ENCODE measurements around the gene DRC1.

Gene DRC1

DNA sequence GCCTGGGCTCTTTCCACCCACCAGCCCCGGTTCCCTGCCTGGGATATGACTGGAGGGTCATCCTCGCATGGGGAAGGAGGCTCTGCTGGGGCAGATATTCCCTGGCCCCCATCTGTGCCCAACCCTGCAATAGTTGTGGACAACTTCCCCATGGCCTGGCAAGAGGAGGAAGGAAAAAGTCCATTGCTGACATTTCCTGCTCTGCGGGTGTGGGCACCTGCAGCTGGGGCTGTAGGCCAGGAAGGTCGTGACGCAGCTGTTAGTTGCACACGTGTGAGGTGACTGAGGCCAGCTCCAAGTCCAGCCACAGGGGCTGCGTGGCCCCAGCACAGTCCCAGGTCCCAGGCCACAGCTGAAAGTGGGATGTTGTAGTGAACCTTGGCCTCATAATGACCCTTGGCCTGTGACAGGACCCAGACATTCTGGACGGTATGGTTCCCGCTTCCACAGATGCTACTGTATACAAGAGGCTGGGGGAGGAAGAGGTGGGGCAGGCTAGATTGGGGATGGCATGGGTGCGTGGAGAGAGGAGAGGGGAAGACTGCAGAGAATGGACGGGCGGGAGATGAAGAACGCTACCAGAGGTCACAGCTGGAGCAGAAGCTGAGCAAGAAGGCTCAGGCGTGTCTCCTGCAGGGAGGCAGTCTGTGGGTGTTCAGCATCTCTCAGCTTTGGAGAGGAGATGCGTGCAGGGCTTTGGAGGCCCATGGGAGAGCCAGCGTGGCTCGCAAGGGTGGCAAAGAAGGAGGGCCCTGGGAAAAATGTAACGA is 54.1 kb downstream of the DRC1 start:
- Histone ChIP-seq H3K4me1 (ENCODE audit: low read length) (no peaks in the 10 kb centered on the region), H3K27ac (ENCODE audit: low read length) (no peak overlapping the region), H3K9me2 (replicated peaks; ENCODE audit: insufficient read depth, low read length) (no peaks in the 10 kb centered on the region), H3K27me3 (replicated peaks; ENCODE audit: insufficient read depth, low read length) (peaks cover 6% of the 10 kb centered on the region; the same call in 1 of the 2 replicates), H3K4me2 (ENCODE audit: low read depth, low read length) (no peak overlapping the region), H3F3A (ENCODE audit: insufficient read depth, low read length) (no peaks in the 10 kb centered on the region), H3K4me3 (ENCODE audit: low read length) (no peak overlapping the region), H3K36me3 (replicated peaks; ENCODE audit: insufficient read depth, low read length) (no peaks in the 10 kb centered on the region), H2AFZ (ENCODE audit: low read length) (no peak overlapping the region), H3K9me3 (replicated peaks; ENCODE audit: insufficient read depth, low read length) (no peaks in the 10 kb centered on the region), H3K9ac (ENCODE audit: low read length) (no peak overlapping the region), H3K79me2 (ENCODE audit: low read length) (no peaks in the 10 kb centered on the region), H4K20me1 (ENCODE audit: insufficient read depth, low read length) (no peaks in the 10 kb centered on the region)
- TF ChIP-seq, protein P1, sequence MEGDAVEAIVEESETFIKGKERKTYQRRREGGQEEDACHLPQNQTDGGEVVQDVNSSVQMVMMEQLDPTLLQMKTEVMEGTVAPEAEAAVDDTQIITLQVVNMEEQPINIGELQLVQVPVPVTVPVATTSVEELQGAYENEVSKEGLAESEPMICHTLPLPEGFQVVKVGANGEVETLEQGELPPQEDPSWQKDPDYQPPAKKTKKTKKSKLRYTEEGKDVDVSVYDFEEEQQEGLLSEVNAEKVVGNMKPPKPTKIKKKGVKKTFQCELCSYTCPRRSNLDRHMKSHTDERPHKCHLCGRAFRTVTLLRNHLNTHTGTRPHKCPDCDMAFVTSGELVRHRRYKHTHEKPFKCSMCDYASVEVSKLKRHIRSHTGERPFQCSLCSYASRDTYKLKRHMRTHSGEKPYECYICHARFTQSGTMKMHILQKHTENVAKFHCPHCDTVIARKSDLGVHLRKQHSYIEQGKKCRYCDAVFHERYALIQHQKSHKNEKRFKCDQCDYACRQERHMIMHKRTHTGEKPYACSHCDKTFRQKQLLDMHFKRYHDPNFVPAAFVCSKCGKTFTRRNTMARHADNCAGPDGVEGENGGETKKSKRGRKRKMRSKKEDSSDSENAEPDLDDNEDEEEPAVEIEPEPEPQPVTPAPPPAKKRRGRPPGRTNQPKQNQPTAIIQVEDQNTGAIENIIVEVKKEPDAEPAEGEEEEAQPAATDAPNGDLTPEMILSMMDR (IDR thresholded peaks at IDR 0.05; ENCODE audit: low read length), result no peak
- no peak for TF ChIP-seq EZH2phosphoT487 (IDR thresholded peaks at IDR 0.05; ENCODE audit: low read length)
- TF ChIP-seq EZH2 (optimal IDR thresholded peaks at IDR 0.05; ENCODE audit: low read depth, low read length), result no peak
- no peak for DNase-seq

DNA sequence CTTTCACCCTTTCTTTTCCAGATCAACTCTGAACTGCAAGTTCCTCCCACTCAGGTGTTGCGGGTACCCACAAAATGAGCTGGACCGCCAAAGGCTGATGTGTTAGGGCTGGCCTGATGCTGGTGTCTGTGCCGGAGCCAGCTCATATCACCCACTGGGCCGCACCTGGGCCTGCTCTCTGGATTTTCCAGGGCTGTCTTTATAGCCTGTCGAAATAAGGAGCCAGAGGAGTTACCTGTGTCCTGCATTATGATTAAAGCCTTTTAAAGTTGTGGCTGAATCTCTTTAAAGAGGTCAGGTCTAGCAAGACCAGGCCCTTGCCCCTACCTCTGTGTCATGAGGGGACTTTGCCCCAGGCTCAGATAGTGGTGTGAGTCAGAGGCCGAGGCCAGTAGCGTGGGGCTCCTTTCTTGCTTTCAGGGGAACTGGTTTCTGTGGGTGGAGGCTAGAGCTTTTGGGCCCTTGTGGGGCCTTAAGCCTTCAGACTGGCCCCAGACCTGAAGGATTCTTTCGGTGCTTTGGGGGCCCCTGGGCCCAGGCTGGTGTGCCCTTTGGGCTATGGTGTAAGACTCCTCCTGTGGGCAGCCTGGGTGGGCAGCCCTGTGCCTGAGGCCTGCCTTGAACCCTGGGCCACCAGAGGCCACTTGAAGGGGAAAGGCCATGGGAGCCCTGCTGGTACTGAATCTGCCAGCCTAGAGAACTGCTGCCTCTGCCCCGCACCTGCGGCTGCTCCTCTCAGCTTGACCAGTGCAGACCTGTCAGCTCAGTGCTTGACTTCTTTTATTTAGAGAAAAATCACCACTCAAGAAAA is 54.9 kb downstream of the DRC1 start:
- Histone ChIP-seq H3K4me2 (ENCODE audit: low read depth, low read length) (no peak overlapping the region), H3K9me2 (replicated peaks; ENCODE audit: insufficient read depth, low read length) (no peaks in the 10 kb centered on the region), H3K27me3 (replicated peaks; ENCODE audit: insufficient read depth, low read length) (peaks cover 6% of the 10 kb centered on the region; the same call in 1 of the 2 replicates), H3K9me3 (replicated peaks; ENCODE audit: insufficient read depth, low read length) (no peaks in the 10 kb centered on the region), H3K9ac (ENCODE audit: low read length) (no peak overlapping the region), H3K36me3 (replicated peaks; ENCODE audit: insufficient read depth, low read length) (no peaks in the 10 kb centered on the region), H3K4me3 (ENCODE audit: low read length) (no peak overlapping the region), H4K20me1 (ENCODE audit: insufficient read depth, low read length) (no peaks in the 10 kb centered on the region), H3F3A (ENCODE audit: insufficient read depth, low read length) (no peaks in the 10 kb centered on the region), H3K4me1 (ENCODE audit: low read length) (no peaks in the 10 kb centered on the region), H2AFZ (ENCODE audit: low read length) (no peak overlapping the region), H3K27ac (ENCODE audit: low read length) (no peak overlapping the region), H3K79me2 (ENCODE audit: low read length) (no peaks in the 10 kb centered on the region)
- TF ChIP-seq EZH2phosphoT487 (IDR thresholded peaks at IDR 0.05; ENCODE audit: low read length) (no peak), EZH2 (optimal IDR thresholded peaks at IDR 0.05; ENCODE audit: low read depth, low read length) (no peak)
- TF ChIP-seq, protein P1 (IDR thresholded peaks at IDR 0.05; ENCODE audit: low read length), result no peak
- DNase-seq, result no peak

DNA sequence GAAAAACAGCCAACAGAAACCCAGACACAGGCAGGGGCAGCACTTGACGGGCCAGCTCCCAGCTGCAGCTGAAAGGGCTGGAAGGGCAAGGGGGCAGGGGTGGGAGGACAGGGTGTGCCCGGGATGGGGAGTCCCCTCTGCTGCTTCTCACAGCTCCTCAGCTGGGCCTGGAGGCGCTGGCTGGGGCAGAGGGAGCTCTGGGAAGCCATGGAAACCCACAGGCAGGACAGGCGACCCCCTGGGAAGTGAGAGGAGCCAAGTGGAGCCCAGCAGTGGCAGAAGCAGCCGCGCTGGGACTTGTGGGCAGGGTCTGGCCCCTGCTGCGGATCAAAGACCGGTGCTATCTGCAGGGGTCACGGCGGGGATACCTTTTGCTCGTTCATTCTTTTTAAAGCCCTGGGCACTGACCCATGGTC is 55.5 kb downstream of the DRC1 start:
- no peaks in the 10 kb centered on the region for H3K9me3 ChIP-seq (replicated peaks; ENCODE audit: insufficient read depth, low read length)
- H3K9me2 ChIP-seq (replicated peaks; ENCODE audit: insufficient read depth, low read length), result no peaks in the 10 kb centered on the region
- H3K4me3 ChIP-seq (ENCODE audit: low read length), result no peak overlapping the region
- no peak overlapping the region for H3K4me2 ChIP-seq (ENCODE audit: low read depth, low read length)
- no peaks in the 10 kb centered on the region for H3K79me2 ChIP-seq (ENCODE audit: low read length)
- H3K27me3 ChIP-seq (replicated peaks; ENCODE audit: insufficient read depth, low read length), result peaks cover 6% of the 10 kb centered on the region; the same call in 1 of the 2 replicates
- TF ChIP-seq EZH2 (optimal IDR thresholded peaks at IDR 0.05; ENCODE audit: low read depth, low read length) (no peak), EZH2phosphoT487 (IDR thresholded peaks at IDR 0.05; ENCODE audit: low read length) (no peak)
- TF ChIP-seq, protein P1 (IDR thresholded peaks at IDR 0.05; ENCODE audit: low read length), result no peak
- no peak overlapping the region for H3K27ac ChIP-seq (ENCODE audit: low read length)
- no peak overlapping the region for H3K9ac ChIP-seq (ENCODE audit: low read length)
- H3F3A ChIP-seq (ENCODE audit: insufficient read depth, low read length), result no peaks in the 10 kb centered on the region
- no peak overlapping the region for H2AFZ ChIP-seq (ENCODE audit: low read length)
- H3K4me1 ChIP-seq (ENCODE audit: low read length), result no peaks in the 10 kb centered on the region
- H3K36me3 ChIP-seq (replicated peaks; ENCODE audit: insufficient read depth, low read length), result no peaks in the 10 kb centered on the region
- no peaks in the 10 kb centered on the region for H4K20me1 ChIP-seq (ENCODE audit: insufficient read depth, low read length)
- DNase-seq, result no peak
